Renal pelvis (tissue), 12 donors: ENCODE measurements around the gene BLOC1S5. TPM values are rescaled to one million over a fixed set of nuclear protein-coding genes. Genes with fewer than 3 reads are reported as not detected.

ENCODE experiments used
- DNase-seq: peaks from one replicate; pipeline ENCODE4 v3.0.0-alpha.2; 2013
- long read RNA-seq, 16 experiments: transcript quantifications; one replicate each; lab custom pipeline, GENCODE V29; 2026
- polyA plus RNA-seq, 3 donors: library from polyadenylated mRNA; unstranded; fragments of 120-200 nt; gene quantifications; one replicate each; pipeline ENCODE4 v1.2.1, GENCODE V29; 2013; ENCODE audit not compliant: insufficient read length in 3 of 3

BLOC1S5 gene, protein sequence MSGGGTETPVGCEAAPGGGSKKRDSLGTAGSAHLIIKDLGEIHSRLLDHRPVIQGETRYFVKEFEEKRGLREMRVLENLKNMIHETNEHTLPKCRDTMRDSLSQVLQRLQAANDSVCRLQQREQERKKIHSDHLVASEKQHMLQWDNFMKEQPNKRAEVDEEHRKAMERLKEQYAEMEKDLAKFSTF
- 10 to 100 TPM; 27.1 to 36.4 (median 35.2) TPM for polyA plus RNA-seq
- long read RNA-seq, donor 1, transcript BLOC1S5-202 (5 exons, 2,684 nt): major isoform, 13 of 16 reads
- long read RNA-seq, donor 1, partial matches to known transcripts: 0 of 16 reads
- long read RNA-seq, donor 1, other reads (novel, unspliced or antisense): 0 of 16 reads
- long read RNA-seq, donor 2, transcript BLOC1S5-202 (5 exons, 2,684 nt): major isoform, 13 of 18 reads
- long read RNA-seq, donor 2, partial matches to known transcripts: 0 of 18 reads
- long read RNA-seq, donor 2, other reads (novel, unspliced or antisense): 0 of 18 reads
- long read RNA-seq, donor 3, transcript BLOC1S5-202 (5 exons, 2,684 nt): major isoform, 7 of 9 reads
- long read RNA-seq, donor 3, partial matches to known transcripts: 0 of 9 reads
- long read RNA-seq, donor 3, other reads (novel, unspliced or antisense): 0 of 9 reads
- long read RNA-seq, donor 4, transcript BLOC1S5-202 (5 exons, 2,684 nt): major isoform, 15 of 16 reads
- long read RNA-seq, donor 4, partial matches to known transcripts: 0 of 16 reads
- long read RNA-seq, donor 4, other reads (novel, unspliced or antisense): 0 of 16 reads
- long read RNA-seq, donor 5, partial matches to known transcripts: 0 of 3 reads
- long read RNA-seq, donor 5, other reads (novel, unspliced or antisense): 0 of 3 reads
- long read RNA-seq, donor 6, transcript BLOC1S5-202 (5 exons, 2,684 nt): major isoform, 15 of 18 reads
- long read RNA-seq, donor 6, partial matches to known transcripts: 0 of 18 reads
- long read RNA-seq, donor 6, other reads (novel, unspliced or antisense): 0 of 18 reads
- long read RNA-seq, donor 7, transcript BLOC1S5-202 (5 exons, 2,684 nt): major isoform, 17 of 19 reads
- long read RNA-seq, donor 7, partial matches to known transcripts: 0 of 19 reads
- long read RNA-seq, donor 7, other reads (novel, unspliced or antisense): 0 of 19 reads
- long read RNA-seq, donor 8, partial matches to known transcripts: 0 of 3 reads
- long read RNA-seq, donor 8, other reads (novel, unspliced or antisense): 0 of 3 reads
- long read RNA-seq, donor 9, transcript BLOC1S5-202 (5 exons, 2,684 nt): major isoform, 22 of 26 reads
- long read RNA-seq, donor 9, partial matches to known transcripts: 0 of 26 reads
- long read RNA-seq, donor 9, other reads (novel, unspliced or antisense): 0 of 26 reads
- long read RNA-seq, donor 10, transcript BLOC1S5-202 (5 exons, 2,684 nt): major isoform, 13 of 20 reads
- long read RNA-seq, donor 10, transcript BLOC1S5-203 (2 exons, 1,017 nt): minor isoform, 5 of 20 reads
- long read RNA-seq, donor 10, partial matches to known transcripts: 0 of 20 reads
- long read RNA-seq, donor 10, other reads (novel, unspliced or antisense): 0 of 20 reads
- long read RNA-seq, donor 11, transcript BLOC1S5-202 (5 exons, 2,684 nt): major isoform, 11 of 12 reads
- long read RNA-seq, donor 11, partial matches to known transcripts: 0 of 12 reads
- long read RNA-seq, donor 11, other reads (novel, unspliced or antisense): 0 of 12 reads
- long read RNA-seq, donor 12, transcript BLOC1S5-202 (5 exons, 2,684 nt): major isoform, 26 of 27 reads
- long read RNA-seq, donor 12, partial matches to known transcripts: 0 of 27 reads
- long read RNA-seq, donor 12, other reads (novel, unspliced or antisense): 0 of 27 reads
- long read RNA-seq, donor 13, transcript BLOC1S5-202 (5 exons, 2,684 nt): major isoform, 7 of 7 reads
- long read RNA-seq, donor 13, partial matches to known transcripts: 0 of 7 reads
- long read RNA-seq, donor 13, other reads (novel, unspliced or antisense): 0 of 7 reads
- long read RNA-seq, donor 14, transcript BLOC1S5-202 (5 exons, 2,684 nt): major isoform, 13 of 15 reads
- long read RNA-seq, donor 14, partial matches to known transcripts: 0 of 15 reads
- long read RNA-seq, donor 14, other reads (novel, unspliced or antisense): 0 of 15 reads
- long read RNA-seq, donor 15, transcript BLOC1S5-202 (5 exons, 2,684 nt): major isoform, 18 of 23 reads
- long read RNA-seq, donor 15, partial matches to known transcripts: 0 of 23 reads
- long read RNA-seq, donor 15, other reads (novel, unspliced or antisense): 0 of 23 reads
- long read RNA-seq, donor 16, transcript BLOC1S5-202 (5 exons, 2,684 nt): major isoform, 15 of 19 reads
- long read RNA-seq, donor 16, partial matches to known transcripts: 0 of 19 reads
- long read RNA-seq, donor 16, other reads (novel, unspliced or antisense): 0 of 19 reads

DNA sequence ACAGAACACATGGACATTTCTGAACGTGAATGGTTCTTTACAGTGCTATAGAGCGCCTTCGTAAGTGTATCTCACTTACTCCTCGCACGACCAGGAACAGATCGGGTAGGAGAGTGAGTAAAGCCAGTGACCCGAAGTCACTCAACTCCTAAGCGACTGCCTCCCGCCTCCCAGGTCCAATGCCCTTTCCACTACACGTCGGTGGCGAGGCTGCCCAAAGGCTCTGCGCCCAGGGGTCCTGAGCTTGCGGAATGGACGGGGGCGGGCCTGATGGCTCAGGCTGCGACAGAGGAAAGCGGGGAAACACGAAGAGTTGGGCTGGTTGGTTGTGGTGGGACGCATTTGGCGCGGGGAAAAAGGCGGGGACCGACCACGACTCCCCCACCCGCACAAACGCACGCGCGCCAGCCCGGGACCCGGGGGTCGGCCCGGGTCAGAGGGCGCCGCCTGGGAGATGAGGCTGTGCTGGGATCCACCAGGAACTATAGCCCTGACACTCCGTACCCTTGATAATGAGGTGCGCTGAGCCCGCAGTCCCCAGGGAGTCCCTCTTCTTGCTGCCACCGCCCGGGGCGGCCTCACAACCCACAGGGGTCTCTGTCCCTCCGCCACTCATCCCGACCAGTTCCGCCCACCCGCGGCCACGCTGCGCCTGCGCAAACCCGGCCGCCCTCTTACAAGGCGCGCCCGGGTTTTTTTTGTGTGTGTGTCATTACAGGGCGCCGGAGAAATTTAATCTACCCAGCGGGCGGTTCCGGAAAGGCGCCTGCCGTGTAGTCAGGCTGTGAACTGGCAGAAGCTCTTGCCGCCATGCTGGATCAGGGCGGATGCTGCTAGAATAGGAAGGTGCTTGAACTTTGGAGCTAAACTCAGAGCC lies at the start of gene BLOC1S5:
Gene BLOC1S5 (minus strand): TSS at position 629 of the 877 bp plus-strand sequence. CDS start 13 bp downstream, at position 616.
- peak; percentile 99 for DNase-seq

DNA sequence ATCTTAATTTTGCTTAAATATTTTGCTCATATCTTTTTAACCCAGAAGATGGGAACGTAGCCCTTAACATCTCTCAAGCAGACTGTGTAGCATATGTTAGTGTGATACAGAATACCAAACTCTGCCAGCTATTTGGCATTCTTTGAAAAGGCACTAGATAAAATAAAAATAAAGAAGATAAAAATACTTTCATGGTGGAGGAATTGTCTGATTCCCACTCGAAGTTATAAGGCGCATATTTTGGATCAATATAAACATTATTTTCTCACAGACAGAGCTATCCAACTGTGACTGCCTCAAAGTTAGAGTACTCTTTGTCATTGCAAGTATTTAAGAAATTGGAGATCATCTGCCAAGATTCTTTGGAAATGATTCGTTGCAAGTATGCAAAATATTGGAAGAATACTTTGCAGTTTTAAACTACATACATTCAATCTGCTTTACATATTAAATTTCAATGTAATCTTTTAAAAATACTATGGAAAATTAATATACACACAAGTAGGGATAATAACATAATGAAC lies 49.0 kb upstream of the BLOC1S5 start:
- DNase-seq: no peak

DNA sequence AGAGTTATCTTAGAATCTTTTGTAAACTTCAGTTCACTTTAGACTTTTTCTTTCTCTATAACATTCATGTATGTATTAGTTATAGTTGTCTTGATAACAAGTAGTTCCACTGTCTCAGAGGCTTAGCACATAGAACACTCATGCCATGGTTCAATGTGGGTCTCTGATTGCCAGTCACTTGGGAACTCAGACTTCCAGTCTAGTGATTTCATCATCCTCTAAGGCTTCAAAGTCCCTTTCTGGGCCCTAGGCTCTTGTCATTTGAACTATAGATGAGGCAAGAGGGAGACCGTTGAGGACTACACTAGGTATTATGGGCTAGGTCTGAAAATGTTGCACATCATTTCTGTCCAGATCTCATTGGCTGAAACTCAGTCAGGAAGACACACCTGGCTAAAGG lies 46.5 kb upstream of the BLOC1S5 start:
- no peak for DNase-seq

DNA sequence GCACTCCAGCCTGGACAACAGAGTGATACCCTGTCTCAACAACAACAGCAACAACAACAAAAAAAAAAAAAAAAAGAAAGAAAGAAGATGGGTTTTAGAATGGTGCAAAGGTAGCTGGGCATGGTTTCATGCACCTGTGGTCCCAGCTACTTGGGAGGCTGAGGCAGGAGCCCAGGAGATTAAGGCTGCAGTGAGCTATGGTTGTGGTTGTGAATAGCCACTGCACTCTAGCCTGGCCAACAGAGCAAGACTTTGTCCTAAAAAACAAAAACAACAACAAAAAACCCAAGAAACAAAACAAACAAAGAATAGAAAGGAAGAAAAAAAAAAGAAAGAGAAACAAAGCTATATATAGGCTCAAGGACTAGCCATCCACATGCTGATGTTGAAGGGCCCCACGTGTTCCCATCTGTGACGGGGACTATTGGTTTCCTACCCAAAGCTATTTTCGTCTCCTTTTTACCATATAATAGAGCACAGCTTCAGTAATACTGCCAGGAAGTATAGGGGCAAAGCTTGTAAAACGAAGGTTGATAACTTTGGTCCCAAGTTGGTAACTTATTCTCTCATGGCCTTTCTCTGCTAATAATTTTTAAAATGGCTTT lies 46.0 kb upstream of the BLOC1S5 start:
- DNase-seq: no peak

DNA sequence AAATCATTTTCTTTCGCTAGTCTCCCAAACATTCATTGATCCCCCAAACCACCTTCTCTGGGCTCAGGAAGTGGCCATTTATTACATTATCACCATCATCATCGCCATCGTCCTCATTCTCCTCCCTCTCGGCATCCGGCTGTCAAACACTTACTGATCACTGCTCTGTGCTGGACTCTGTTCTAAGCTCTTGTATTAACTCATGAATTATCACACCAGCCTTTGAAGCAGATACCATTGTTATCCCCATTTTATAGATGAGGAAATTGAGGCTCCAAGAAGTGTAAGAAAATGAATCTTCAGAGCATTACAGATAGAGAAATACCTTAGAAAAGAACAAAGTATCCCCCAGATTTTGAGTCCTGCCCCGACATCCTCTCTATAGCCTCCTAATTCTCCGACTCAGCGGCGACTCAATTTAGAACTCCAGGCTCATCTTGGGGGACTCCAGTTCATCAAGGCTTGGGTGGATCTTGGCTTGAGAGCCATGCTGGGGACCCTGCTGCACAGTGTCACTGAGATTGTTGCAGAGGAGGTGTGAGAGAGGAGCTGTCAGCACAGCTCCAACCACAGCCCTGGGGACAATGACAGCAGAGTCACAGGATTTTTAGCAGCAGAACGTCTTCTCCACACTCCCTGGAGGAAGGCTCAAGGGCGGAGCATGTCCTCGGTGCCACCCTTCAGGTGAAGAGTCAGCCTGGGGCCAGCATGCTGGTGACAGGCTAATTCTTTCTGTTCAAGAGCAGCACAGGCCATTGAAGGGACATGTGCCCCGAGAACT lies 44.8 kb upstream of the BLOC1S5 start:
- DNase-seq: no peak

DNA sequence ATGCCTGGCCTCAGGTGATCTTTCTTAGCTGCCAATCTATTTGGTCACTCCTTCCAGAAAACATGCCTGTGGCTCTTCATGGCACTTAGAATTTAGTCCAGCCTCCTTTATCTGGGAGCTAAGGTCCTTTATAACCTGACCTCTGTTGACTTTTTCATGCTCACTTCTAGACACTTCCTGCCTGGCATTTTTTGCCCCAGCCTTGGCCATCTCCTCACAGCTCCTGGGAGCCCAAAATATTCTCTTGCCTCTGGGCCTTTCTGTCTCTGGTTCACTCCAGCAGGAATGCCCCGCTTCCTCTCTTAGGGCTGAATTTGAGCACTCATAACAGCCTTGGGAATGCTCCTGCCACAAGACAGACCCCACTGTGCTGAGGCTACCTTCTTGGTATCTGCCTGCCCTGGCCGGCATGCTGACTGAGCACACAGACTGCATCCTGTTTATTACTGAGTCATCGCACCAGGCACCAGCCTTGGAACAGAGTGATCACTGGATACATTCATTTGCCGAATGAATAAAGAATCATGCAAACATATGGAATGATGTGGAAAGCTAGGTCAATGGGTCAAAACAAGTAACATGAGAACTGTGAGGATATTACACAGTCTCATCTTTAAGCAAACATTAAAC lies 44.0 kb upstream of the BLOC1S5 start:
- no peak for DNase-seq

DNA sequence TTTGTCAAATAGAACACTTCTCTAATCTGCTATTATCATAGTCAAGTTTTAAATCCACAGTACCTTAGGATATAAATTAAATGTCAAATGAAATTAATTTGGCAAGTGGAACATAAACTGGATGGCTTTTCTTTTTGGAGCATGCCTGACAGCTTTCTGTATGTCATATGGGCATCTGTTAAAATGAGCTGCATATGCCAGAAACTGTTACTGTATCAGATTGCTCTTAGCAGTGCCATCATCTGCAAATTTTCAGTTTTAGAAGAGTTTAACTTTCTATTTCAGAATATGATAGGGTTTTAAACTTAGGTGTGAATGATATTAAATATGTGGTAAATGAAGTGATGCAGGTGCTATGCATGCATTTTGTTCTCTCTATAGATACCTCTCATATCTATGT lies 41.6 kb upstream of the BLOC1S5 start:
- DNase-seq: no peak

DNA sequence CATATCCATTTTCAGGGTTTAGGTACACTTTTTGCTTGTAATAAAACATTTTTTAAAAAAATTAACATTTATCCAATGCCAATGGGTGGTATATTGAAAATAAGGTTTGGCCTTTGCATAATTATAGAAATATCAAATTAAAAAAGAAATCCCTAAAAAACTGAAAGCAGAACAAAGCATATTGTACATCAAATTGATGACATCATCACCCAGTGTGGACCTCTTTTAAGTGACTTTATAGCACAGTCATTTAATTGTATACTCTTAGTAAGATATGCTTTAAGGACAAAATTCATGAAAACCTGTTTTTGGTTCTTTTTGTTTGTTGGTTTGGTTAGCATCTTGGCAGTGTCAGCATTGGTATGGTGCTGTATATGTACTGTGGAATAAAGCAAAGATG lies 39.5 kb upstream of the BLOC1S5 start:
- DNase-seq: no peak

DNA sequence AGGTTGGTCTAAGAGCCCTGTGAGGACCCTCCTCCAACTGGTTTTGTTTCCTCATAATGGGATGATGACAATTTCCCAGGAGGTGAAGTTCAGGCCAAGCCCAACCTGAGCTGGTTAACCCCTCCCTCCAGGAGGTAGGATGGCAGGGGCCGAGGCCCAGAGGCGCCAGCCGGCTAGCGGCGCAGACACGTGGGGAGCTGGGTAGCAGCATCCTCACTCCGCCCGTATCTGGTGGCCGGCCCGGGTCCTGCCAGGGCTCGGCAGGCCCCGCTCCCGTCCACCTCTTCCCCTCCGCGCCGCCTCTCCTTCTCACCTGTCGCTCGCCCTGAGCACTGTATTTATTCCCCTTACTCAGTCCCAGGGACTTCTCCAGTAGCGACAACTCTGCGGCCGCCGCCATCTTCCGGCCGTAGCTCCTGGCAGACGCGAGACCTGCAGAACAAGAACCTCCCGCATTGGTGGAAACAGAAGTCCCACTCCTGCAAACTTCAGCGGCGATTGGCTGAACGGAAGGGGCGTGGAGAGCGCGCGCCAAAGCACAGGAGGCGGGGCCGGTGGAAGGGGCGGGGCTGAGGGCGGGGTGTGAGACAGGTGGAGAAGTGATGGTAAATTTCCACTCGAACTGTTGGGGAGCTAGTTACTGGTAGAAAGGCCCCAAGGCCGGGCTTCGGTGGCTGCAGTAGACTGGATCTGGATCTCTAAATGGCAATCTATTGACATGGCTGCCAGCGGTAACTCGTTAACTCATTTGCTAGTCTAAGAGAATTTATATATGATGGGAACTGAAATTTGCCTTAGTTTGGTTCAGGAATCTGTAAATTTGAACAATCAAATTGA lies 38.2 kb upstream of the BLOC1S5 start, which contains the start of gene EEF1E1:
Gene EEF1E1 (minus strand): TSS at position 427 of the 837 bp plus-strand sequence. CDS start 27 bp downstream, at position 400.
- DNase-seq: peak; percentile 94

DNA sequence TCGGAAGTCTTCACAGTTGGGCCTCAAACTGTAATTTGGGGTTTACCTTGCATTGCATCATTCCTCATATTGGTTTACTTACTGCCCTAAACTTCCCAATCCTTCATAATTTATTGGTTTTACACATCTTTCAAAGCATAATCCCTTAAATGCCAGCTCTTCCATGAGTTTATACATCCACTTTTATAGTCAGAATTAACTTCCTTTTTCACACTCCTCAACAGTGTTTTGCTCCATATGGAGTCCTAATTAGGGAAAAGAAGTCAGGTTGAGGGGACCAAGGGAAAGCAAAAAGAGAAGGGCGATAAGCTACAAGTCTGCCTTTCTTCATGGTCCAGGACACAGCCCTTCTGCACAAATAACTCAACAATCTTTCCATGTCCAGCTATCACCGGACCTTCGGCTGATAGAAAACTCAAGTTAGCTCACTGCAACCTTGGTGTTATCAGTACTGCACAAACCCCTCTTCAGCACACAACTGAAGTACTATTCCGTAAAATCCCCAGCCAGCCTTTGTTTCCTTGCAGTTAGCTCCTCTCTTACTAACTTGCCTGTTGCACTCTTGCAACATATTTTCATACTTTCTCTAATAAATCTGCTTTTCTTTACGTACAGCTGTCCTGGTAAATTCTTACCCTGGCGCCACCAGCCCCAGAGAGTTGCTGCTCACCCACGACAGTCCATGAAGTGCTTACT lies 36.1 kb upstream of the BLOC1S5 start:
- no peak for DNase-seq

DNA sequence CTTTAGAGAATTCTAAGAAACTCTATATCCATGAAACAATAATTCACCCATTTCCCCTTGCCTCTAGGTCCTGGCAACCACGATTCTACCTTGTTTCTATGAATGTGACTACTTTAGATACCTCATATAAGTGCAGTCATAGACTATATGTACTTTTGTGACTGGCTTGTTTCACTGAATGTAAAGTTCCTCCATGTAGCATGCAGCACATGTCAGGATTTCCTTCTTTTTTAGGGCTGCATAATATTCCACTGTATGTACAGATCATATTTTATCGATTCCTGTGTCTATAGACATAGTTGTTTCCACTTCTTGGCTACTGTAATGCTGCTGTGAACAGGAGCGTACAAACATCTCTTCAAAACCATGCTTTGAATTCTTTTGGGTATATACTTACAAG lies 26.5 kb upstream of the BLOC1S5 start:
- DNase-seq: no peak

DNA sequence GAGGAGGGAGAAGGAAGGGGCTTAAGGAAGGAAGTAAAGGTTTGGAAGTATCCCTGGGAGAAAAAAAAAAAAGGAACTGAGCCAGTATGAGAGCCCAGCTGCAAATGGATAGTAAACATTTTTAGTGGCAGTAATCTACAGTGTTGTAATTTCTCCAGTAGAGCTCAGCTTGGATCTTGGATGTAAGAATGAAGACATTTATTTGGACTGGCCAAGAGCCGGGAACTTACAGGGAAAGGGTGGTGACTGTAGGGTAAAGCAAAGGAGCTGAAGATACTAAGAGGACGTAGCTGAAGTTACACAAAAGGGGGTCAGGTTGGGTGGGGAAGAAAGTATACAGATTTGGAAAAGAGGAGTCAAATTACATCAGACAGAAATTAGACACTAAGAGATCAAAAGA lies 24.7 kb upstream of the BLOC1S5 start:
- no peak for DNase-seq

DNA sequence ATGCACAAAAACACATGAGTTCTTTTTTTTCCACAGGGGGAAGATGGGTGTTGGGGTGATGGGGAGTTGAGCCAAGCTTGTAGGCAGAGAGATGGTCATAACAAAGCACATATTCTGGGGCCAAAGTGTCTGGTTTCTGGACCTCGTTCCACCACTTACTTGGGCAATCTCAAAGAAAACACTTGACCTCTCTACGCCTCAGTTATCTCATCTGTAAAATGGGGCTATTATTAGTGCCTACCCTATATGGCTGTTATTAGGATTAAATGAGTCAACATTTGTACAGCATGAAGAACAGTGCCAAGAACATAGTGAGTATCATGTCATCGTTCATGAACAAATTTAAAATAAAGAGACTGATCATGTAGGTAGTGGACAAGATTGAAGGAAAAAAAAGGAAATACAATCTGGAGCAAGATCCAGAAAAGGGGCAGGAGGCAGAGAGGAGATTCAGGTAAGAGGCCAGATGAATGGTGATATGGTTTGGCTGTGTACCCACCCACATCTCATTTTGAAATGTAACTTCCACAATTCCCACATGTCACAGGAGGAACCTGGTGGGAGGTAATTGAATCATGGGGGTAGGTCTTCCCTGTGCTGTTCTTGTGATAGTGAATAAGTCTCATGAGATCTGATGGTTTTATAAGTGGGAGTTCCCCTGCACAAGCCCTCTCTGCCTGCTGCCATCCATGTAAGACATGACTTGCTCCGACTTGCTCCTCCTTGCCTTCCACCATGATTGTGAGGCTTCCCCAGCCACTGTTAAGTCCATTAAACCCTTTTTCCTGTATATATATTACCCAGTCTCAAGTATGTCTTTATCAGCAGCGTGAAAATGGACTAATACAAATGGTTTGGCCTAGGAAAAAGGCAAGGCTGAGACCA lies 23.9 kb upstream of the BLOC1S5 start:
- no peak for DNase-seq
